Ramos (cell line): ENCODE measurements around the gene FAF2.

Experiments used
- in situ Hi-C: fragments of 300-500 bp; cut with MboI; formaldehyde crosslinking; loops from one replicate; pipeline ENCODE4 v1.14.3; 2022; ENCODE audit warnings: low sequenced_read_pairs; ENCODE audit not compliant: unreplicated experiment

FAF2 gene

DNA sequence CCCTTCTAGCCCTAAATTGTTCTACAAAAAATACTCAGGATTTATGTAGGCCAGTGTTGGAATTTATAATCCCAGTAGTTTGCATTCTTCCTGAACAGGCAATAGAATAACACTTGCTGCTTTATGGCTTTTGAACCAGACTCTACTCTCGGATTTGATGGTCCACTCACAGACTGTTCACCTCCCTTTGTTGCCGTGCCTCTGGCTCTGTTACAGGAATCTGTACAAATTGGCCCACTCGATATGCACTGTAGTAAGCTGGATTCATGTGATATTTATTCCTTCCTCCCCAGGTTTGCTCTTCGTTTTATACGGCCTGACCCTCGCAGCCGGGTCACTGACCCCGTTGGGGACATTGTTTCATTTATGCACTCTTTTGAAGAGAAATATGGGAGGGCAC is 43.7 kb downstream of the FAF2 start:
- in situ Hi-C loops: no loop called here

DNA sequence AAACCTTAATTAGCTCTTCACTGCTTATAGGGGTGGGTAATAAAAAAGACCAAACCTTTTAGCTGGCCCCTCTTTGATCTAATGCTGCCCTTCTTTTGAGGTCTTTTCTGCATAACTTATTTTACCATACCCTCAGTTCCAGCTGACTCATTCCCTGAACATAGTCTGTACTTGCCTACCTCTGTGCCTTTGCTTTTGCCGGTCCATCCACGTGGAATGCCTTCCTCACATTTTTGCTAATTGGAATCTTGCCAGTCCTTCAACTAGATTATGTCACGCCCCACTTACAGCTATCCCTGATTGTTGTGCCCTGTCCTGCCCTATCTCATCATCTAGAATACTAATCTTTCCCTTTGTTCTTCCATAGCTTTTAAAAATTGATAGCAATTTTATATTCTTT is 44.2 kb downstream of the FAF2 start:
- in situ Hi-C loops: no loop called here

DNA sequence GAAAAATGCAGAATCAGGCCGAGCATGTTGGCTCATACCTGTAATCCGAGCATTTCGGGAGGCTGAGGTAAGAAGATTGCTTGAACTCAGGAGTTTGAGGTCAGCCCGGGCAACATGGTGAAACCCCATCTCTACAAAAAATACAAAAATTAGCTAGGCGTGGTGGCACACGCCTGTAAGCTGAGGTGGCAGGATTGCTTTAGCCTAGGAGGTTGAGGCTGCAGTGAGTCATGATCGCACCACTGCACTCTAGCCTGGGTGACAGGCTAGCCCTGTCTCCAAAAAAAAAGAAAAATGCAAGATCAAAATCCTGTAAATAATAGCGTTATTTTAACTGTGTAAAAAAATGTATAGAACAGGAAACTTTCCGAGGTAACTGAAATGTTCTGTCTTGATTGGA is 49.7 kb downstream of the FAF2 start:
- in situ Hi-C loops: no loop called here

DNA sequence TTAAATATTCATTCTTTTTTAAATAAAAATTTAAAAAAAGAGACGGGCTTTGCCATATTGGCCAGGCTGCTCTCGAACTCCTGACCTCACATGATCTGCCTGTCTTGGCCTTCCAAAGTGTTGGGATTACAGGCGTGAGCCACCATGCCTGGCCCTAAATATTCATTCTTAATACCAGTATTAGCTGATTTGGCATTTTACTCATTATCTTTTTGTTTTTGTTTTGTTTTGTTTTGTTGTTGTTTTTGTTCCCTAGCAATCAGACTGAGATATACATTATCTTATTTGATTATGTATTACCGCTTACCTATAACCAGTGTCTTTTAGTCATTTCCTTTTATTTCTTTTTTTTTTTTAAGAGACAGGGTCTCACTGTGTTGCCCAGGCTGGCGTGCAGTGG is 51.1 kb downstream of the FAF2 start:
- in situ Hi-C loops: no loop called here

DNA sequence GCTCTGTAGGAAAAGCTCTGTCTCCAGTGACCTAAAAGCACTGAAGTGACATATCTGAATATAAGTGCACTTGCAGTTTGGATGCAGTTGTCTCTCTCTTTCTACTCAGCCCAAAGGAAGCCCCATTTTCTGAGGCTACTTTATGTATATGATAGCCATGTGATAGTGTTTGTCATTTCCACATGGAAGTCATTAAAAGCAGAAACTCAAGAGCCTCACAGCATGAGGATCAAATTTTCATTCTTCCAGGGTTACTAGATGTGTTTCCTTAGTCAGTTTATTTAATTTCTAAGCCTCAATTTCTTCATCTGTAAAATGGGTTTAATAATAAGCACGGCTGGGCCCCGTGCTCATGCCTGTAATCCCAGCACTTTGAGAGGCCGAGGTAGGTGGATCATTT is 52.3 kb downstream of the FAF2 start:
- in situ Hi-C loops: no loop called here

DNA sequence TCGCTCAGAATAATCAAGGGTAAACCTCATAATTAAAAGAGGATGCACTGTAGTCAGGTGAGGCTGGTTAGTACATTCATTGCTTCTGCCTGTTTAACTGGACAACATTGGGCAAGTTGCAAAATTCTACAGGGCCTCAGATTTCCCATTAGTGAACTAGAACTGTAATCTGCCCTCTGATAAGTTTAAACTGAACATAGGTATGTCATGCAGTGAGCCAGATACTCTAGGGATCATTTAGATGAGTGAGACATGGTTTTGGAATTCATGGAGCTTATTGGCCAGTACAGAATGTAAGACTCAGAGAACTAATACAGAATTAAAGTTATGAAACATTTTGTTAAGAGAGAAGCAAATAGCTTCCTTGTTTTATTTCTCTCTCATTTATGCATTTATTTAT is 53.1 kb downstream of the FAF2 start:
- in situ Hi-C loops: no loop called here

DNA sequence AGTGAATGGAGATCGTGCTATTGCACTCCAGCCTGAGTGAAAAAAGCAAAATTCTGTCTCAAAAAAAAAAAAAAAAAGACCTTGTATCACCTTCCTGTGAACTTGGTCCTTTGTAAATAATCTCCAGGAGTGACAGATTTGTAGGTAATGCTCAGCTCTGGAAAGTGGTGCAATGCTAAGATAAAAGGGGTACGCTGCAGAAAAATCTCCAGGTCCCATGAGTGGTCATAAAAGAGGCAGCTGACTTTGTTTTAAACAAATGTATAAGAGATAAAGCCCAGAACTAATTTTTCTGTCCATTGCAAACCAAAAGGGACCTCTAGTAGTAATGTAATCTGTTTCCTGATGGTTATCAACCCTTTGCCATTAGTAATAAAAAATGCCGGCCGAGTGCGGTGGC is 55.3 kb downstream of the FAF2 start:
- in situ Hi-C loops: no loop called here

DNA sequence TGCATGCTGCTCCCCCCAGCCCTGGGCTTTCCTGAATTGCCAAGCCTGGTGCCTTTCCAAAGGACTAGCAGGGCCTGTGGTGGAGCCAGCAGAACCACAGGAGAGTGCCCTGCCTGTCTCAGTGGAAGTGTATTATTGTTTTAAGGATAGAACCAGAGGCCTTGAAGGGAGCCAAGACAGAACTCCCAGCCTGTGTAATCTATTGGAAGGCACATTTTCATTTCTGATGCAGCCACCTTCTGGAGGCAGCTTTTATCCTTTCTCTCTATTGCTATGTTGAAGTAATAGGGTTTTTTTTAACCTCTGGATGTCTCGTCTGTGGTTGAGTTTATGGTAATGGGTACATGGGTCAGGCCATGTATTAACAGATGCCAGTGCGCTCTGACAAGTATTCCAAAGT is 59.7 kb downstream of the FAF2 start:
- in situ Hi-C loops: no loop called here

DNA sequence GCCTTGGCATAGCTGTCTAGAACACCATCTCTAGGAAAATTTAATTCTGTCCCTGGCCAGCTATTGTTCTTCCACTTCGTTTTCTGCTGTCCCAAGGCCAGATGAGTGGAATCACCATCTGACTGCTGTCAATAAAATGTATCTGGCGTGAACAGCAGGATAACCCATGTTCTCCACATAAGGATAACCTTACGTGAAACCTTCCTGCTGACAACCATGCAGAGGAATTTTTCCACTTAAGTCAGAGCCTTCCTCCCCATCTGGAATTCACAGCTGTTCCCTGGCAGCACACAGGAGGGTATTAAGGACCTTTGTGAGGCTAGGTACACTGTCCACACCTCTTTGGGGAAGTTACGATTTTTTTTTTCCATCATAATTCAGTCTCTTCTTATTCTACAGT is 60.4 kb downstream of the FAF2 start:
- in situ Hi-C loops: no loop called here

DNA sequence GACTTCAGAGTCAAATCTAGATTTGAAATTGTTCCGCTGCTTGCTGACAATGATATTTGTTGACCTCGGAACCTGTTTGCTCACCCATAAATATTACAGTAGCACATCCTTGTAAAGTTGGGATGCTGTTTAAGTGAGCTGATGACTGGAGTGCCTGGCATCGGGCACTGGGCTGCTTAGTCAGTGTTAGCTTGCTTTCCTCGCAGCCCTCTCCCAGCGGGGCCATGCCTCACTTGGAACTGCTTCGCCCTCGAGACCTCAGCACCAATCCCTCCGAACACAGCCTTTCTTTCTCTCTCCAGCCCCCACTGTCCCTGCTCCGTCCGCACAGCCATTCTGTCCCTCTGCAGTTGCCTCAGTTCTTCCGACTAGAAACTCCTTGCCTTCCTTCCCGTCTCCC is 65.6 kb downstream of the FAF2 start:
- in situ Hi-C loops: no loop called here

DNA sequence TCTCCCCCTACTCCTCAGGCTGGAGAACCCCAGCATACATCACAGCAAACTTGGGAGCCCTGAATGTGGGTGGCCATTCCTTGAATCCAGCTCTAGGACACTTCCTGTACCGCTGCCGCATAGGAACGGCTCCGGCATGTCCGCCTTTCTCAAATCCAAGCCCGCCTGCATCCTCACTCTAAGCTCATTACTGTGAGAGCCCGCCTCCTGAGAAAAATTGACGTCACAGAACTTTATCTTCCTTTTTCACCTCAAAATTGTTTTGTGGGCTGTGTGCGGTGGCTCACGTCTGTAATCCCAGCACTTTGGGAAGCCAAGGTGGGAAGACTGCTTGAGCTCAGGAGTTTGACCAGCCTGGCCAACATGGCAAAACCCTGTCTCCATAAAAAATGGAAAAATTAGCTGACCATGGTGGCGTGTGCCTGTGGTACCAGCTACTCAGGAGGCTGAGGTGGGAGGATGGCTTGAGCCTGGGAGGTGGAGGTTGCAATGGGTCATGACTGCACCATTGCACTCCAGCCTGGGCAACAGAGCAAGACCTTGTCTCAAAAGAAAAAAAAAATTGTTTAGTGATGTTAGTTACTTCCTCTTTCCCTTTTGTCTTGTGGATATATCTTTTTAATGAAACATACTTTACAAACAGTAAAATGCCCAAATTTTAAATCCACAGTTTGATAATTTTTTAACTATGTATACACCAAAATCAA is 66.2 kb downstream of the FAF2 start:
- in situ Hi-C loops: no loop called here

DNA sequence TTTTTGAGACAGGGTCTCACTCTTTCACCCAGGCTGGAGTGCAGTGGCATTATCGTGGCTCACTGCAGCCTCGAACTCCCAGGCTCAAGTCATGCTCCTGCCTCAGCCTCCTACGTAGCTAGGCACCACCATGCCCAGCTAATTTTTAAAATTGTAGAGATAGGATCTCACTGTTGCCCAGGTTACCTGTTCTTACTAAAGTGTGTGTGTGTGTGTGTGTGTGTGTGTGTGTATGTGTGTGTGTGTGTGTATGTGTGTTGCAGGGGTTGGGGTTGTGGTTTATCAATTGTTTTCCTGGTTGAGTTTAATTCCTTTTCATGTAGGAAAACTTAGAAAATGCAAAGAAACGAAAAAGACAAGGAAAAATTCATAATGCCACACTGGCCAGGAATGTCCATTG is 67.2 kb downstream of the FAF2 start:
- in situ Hi-C loops: no loop called here

DNA sequence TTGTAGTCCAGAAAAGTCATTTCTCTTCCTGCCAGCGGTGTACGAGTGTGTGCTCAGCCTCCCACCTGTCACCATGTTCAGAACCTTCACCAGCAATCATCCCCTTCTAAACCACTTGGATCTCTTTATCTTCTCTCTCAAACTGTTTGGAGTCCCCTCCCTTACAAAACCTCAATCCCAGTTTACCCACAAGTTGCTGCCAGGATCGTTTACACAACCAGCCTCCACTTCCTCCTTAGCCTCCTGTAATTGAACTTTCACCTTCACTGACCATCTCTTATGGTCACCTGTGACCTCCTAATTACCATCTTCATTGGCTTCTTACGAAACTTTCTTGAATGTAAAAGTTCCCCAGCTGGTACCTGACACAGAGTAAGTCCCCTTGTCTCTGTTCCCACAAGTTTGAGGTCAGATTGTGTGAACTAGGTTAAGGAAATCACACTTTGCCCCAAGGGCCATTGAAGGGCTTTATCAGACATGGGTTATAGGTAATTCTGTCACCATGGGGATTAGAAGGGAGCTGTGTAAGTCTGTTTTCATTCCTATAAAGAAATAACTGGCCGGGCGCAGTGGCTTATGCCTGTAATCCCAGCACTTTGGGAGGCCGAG is 69.0 kb downstream of the FAF2 start:
- in situ Hi-C loops: no loop called here

DNA sequence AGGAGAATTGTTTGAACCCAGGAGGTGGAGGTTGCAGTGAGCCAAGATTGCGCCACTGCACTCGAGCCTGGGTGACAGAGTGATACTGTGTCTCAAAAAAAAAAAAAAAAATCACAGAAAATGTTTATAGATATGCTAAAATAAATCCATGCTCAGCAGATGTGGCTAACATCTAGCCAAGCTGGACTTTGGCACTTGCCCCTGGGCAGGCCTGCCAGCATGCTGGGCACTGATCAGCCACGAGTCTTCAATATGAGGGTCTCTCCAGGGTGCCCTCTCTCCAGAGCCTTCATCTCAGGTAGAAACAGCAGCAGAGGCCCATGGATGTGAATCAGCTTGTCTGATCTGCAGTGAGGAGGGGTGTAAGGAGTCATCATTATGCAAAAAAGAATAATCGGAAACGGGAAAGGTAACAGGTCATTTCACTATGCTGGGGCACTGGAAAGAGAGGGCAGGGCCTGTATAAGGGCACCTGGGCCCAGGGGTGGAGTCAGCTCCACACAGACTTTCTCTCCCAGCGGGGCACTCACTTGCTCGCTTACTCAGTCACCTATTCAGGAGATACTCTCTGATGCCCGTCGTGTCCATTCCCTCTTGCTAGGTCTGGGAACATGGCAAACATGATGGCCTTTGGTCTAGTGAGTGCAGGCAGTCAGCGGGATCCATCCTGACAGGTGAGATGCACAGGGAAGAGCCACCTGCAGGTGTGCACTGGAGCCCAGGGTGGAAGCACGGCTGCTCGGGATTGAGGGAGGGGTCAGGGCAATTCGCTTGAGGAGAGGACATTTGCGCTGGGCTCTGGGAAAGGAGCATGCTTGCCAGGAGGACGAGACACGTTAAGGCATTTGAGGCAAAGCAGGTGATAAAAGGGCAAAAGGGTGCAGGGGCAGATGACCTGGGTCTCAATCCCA is 71.9 kb downstream of the FAF2 start:
- in situ Hi-C loops: no loop called here

DNA sequence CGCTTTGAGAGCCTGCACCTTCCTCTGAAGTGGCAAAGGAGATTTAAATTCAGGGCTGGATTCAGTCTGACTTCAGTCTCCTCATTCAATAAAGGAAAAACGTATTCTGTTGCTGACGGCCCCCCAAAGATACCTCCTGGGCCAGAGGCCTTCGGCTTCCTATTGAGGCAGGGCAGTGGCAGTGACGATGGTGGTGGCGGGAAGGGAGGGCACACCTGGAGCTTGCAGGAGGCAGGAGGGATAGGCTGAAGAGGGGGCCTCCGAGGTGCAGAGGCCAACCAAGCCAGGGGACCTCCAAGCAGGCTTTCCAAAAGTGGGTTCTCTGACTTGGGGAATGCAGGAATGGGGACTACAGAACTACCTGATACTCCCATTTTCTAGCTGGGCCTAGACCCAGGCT is 73.1 kb downstream of the FAF2 start:
- in situ Hi-C loops: no loop called here

DNA sequence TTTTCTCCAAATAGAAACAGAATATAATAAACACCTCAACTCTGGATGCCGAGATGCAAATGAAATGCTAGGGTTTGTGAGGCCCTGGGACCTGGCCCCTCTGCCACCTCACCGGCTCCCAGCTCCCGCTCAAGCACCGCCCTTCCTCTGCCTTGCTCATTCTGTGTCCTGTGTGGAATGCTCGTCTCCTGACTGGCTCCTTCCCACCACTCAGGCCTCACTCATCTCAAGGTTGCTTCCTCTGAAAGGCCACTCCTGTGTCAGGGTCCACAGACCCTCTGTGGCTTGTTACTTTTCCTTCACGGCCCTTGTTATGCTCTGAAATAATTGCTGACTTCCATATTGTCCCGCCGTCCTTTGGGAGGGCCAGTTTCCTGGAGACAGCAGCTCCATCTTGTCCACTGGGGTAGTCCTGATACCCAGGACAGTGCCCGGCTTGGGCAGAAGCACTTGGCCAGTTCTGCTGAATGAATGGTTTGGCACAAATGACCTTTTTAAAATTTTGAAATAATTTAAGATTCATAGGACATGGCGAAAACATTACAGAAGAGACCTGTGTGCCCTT is 73.6 kb downstream of the FAF2 start:
- in situ Hi-C loops: no loop called here

DNA sequence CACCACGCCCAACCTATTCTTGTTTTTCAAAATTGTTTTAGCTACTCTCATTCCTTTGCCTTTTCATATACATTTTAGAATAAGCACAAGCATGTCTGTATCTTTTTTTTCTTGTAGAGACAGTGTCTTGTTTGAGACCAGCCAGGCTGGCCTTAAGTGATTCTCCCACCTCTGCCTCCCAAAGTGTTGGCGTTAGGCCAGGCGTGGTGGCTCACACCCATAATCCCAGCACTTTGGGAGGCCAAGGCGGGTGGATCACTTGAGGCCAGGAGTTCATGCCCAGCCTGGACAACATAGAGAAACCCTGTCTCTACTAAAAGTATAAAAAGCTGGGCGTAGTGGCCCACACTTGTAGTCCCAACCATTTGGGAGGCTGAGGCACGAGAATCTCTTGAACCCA is 76.0 kb downstream of the FAF2 start:
- in situ Hi-C loops: no loop called here

DNA sequence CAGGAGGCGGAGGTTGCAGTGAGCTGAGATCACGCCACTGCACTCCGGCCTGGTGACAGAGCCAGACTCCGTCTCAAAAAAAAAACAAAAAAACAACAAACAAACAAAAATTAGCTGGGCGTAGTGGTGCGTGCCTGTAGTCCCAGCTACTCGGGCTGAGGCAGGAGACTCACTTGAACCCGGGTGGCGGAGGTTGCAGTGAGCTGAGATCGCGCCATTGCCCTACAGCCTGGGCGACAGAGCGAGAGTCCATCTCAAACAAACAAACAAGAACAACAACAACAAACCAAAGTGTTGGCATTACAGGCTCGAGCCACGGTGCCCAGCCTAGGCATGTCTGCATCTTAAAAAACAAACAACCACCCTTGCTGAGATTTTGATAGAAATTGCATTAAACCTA is 76.8 kb downstream of the FAF2 start:
- in situ Hi-C loops: loop anchor here (25.0 kb wide), 1 partner anchor 962 kb away; the partner anchor contains the start of gene PDLIM7

DNA sequence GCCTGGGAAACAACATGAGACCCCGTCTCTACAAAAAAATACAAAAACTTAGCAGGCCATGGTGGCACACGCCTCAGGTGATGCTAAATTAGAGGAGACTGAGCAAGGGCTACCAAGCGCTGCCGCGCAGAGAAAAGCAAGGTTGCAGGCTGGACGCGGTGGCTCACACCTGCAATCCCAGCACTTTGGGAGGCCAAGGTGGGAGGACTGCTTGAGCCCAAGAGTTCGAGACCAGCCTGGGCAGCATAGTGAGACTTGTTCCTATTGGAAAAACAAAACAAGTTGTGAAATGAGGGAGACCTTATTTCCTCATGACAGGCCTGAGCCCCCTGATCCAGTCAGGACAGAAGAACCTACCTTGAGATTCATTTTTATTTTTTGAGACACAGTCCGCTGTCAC is 77.5 kb downstream of the FAF2 start:
- in situ Hi-C loops: loop anchor here (25.0 kb wide), 1 partner anchor 962 kb away; the partner anchor contains the start of gene PDLIM7

DNA sequence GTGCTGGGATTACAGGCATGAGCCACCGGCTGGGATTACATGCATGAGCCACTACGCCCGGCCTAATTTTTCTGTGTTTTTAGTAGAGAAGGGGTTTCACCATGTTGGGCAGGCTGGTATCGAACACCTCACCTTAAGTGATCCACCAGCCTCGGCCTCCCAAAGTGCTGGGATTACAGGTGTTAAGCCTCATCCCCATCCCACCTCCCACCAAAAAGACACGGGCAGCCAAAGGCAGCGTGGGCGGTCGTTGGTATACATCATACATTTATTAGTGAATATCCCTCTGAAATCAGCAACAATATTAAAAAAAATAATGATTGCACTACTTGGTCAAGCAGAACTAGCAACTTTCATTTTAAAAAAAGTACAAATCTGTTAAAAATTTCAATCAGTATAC is 78.3 kb downstream of the FAF2 start:
- in situ Hi-C loops: loop anchor here (25.0 kb wide), 1 partner anchor 961 kb away; the partner anchor contains the start of gene PDLIM7
